Osteoblast (primary cell): ENCODE measurements around the gene MGAT4A. TPM values are rescaled to one million over a fixed set of nuclear protein-coding genes. Genes with fewer than 3 reads are reported as not detected.
"Not testable (repeated sequence)": the region's sequence is repeated elsewhere in the genome, so short reads cannot be mapped to it uniquely, and the experiment has no call there.

Source experiments
- DNase-seq: peaks from one replicate; pipeline ENCODE4 v3.0.0; 2011; ENCODE audit warnings: low spot score, mixed read lengths; ENCODE audit not compliant: insufficient read length; ENCODE audit errors: missing footprints
- H2AFZ ChIP-seq: 2 replicates; pipeline ENCODE4 v1.6.0; 2011; ENCODE audit warnings: mild to moderate bottlenecking, low read length
- H3K27ac ChIP-seq: 2 replicates; pipeline ENCODE4 v1.5.1; 2011; ENCODE audit warnings: mild to moderate bottlenecking, low read depth, low read length, moderate library complexity
- H3K27me3 ChIP-seq: 2 replicates; pipeline ENCODE4 v1.6.0; 2012; ENCODE audit warnings: mild to moderate bottlenecking, control low read depth, inconsistent platforms, low read length, moderate library complexity; ENCODE audit not compliant: insufficient read depth
- H3K36me3 ChIP-seq: 2 replicates; pipeline ENCODE4 v1.5.1; 2011; ENCODE audit warnings: mild to moderate bottlenecking, low read length, control low read depth, moderate library complexity; ENCODE audit not compliant: insufficient read depth
- H3K4me1 ChIP-seq: 2 replicates; pipeline ENCODE4 v1.5.1; 2011; ENCODE audit warnings: mild to moderate bottlenecking, low read length, control low read depth, moderate library complexity; ENCODE audit not compliant: insufficient read depth
- H3K4me2 ChIP-seq: 2 replicates; pipeline ENCODE4 v1.6.0; 2011; ENCODE audit warnings: mild to moderate bottlenecking, low read length; ENCODE audit not compliant: insufficient read depth
- H3K4me3 ChIP-seq: fragments of 200-600 bp; sonication (generic); 3 replicates; pipeline ENCODE4 v1.5.1; 2012; ENCODE audit warnings: mild to moderate bottlenecking, low read length, inconsistent platforms; ENCODE audit not compliant: insufficient read depth
- H3K79me2 ChIP-seq: 2 replicates; pipeline ENCODE4 v1.6.0; 2012; ENCODE audit warnings: mild to moderate bottlenecking, low read length, control low read depth, inconsistent platforms; ENCODE audit not compliant: insufficient read depth
- H3K9me3 ChIP-seq: 2 replicates; pipeline ENCODE4 v1.5.1; 2011; ENCODE audit warnings: low read depth, low read length, control low read depth
- H4K20me1 ChIP-seq: 2 replicates; pipeline ENCODE4 v1.6.0; 2012; ENCODE audit warnings: mild to moderate bottlenecking, low read length, control low read depth; ENCODE audit not compliant: insufficient read depth
- total RNA-seq: library from RNA; depleted of rRNA; stranded (reverse); fragments of >200 nt; gene quantifications from 2 replicates; pipeline ENCODE4 v1.2.3, GENCODE V29; 2012
- TF ChIP-seq, protein P1 (sequence below): IDR thresholded peaks from 2 replicates; pipeline ENCODE4 v1.5.1; 2011; ENCODE audit warnings: mild to moderate bottlenecking, low read depth, low read length, moderate library complexity; ENCODE audit errors: extremely low read depth

MGAT4A gene
- total RNA-seq, 1 donor, result 0.36 TPM

DNA sequence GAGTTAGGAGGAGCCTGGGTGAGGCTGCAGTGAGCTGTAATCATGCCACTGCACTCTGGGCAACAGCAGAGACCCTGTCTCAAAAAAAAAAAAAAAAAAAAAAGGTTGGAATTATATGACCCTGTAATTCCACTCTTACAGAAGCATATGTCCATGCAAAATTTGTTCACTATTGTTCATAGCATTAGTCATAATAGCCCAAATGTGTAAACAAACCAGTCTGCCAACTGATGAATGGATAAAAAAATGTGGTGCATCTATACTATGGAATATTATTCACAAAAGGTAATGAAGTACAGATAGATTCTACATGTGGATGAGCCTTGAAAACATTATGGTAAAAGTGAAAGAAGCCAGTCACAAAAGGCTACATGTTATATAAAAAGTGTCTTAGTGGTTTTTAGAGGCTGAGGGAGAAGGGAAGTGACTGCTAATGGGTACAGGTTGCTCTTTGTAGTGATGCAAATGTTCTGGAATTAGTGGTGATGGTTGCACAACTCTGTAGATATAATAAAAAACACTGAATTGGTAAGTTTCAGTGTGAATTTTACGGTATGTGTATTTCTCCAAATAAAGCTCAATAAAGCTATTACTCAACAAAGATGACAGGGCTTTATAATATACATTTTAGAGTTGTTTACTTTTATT is 132.0 kb downstream of the MGAT4A start:
- Histone ChIP-seq H3K27me3 (no peaks in the 10 kb centered on the region), H3K4me3 (no peak overlapping the region), H3K9me3 (no peaks in the 10 kb centered on the region), H3K27ac (peak overlapping the region; percentile 33), H3K4me1 (peaks cover 6% of the 10 kb centered on the region), H3K4me2 (no peak overlapping the region), H3K79me2 (peaks cover 4% of the 10 kb centered on the region), H2AFZ (no peak overlapping the region), H4K20me1 (peaks cover 2% of the 10 kb centered on the region), H3K36me3 (peaks cover 17% of the 10 kb centered on the region)
- TF ChIP-seq, protein P1, sequence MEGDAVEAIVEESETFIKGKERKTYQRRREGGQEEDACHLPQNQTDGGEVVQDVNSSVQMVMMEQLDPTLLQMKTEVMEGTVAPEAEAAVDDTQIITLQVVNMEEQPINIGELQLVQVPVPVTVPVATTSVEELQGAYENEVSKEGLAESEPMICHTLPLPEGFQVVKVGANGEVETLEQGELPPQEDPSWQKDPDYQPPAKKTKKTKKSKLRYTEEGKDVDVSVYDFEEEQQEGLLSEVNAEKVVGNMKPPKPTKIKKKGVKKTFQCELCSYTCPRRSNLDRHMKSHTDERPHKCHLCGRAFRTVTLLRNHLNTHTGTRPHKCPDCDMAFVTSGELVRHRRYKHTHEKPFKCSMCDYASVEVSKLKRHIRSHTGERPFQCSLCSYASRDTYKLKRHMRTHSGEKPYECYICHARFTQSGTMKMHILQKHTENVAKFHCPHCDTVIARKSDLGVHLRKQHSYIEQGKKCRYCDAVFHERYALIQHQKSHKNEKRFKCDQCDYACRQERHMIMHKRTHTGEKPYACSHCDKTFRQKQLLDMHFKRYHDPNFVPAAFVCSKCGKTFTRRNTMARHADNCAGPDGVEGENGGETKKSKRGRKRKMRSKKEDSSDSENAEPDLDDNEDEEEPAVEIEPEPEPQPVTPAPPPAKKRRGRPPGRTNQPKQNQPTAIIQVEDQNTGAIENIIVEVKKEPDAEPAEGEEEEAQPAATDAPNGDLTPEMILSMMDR, result no peak
- DNase-seq, result no peak

GRCh38 chr2:98594665-98595064 is 136.3 kb downstream of the MGAT4A start:
- H3K27ac ChIP-seq, DNase-seq, H3K9me3 ChIP-seq, H3K36me3 ChIP-seq, H3K4me1 ChIP-seq, H4K20me1 ChIP-seq, H3K4me3 ChIP-seq, H3K4me2 ChIP-seq, H3K79me2 ChIP-seq, H2AFZ ChIP-seq, H3K27me3 ChIP-seq: not testable (repeated sequence)

- Histone ChIP-seq H3K4me1 (no peaks in the 10 kb centered on the region), H2AFZ (no peak overlapping the region), H3K27ac (no peak overlapping the region), H3K4me3 (no peak overlapping the region), H3K4me2 (no peak overlapping the region), H4K20me1 (no peaks in the 10 kb centered on the region), H3K79me2 (no peaks in the 10 kb centered on the region), H3K9me3 (no peaks in the 10 kb centered on the region), H3K27me3 (no peaks in the 10 kb centered on the region), H3K36me3 (no peaks in the 10 kb centered on the region)
- no peak for DNase-seq
- TF ChIP-seq, protein P1, result no peak
Observed at GRCh38 chr2:98592565-98592964, 138.4 kb downstream of the MGAT4A start.

DNA sequence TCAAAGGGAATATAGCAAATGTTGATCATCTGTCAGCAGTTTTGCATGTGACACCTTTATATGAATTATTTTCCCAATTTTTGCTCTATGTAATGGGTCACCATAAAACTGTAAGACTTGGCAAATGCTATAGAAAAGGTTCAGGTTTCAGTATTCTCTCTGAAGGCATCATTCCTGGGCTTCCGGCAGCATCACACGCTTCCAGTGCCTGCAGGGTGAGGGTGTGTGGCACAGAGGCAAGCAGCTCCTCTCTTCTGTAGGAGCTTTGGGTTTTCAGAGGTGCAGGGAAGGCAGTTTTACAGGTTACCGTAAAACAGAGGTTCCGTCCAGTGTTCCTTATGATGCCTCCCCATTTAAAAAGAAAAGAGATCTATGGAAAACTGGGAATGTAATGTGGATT is 141.4 kb downstream of the MGAT4A start:
- Histone ChIP-seq H3K27me3 (no peaks in the 10 kb centered on the region), H4K20me1 (no peaks in the 10 kb centered on the region), H3K4me3 (no peak overlapping the region), H3K9me3 (no peaks in the 10 kb centered on the region), H2AFZ (no peak overlapping the region), H3K36me3 (no peaks in the 10 kb centered on the region), H3K79me2 (no peaks in the 10 kb centered on the region), H3K4me1 (no peaks in the 10 kb centered on the region), H3K27ac (no peak overlapping the region), H3K4me2 (no peak overlapping the region)
- peak; percentile 35 for DNase-seq
- TF ChIP-seq, protein P1, result no peak
